ENCODE results near the gene JOSD2.

GRCh38 chr19:50478901-50479715 lies 31.9 kb downstream of the JOSD2 start:
- TF ChIP-seq CTCF (IDR thresholded peaks at IDR 0.05), result no peak
- no peak for TF ChIP-seq POLR2A (IDR thresholded peaks at IDR 0.05)
